Caco-2 (cell line): ENCODE results near the gene DRAM1. TPM values are rescaled to one million over a fixed set of nuclear protein-coding genes. Genes with fewer than 3 reads are reported as not detected.

Experiments used
- BruUV-seq: library from RNA; stranded (reverse); fragments of 400-500 nt; replicated peaks from 2 replicates; lab custom pipeline; 2021; lab: Mats Ljungman, UMichigan
- CTCF ChIA-PET: fragments of 300-600 bp; sonication (Branson Sonifier 250); formaldehyde crosslinking; loops from one replicate; lab custom pipeline; 2022; ENCODE audit warnings: antibody characterized with exemption; lab: Charles Lee
- POLR2A ChIA-PET: fragments of 300-600 bp; sonication (Branson Sonifier 250); formaldehyde crosslinking; loops from one replicate; lab custom pipeline; 2022; ENCODE audit warnings: antibody characterized with exemption; lab: Charles Lee
- DNase-seq, 2 experiments: peaks; one replicate each; pipeline versions ENCODE4 v3.0.0 to v3.0.0-alpha.2; 2020 to 2022
- H3K27me3 ChIP-seq: replicated peaks from 2 replicates; pipeline ENCODE4 v1.6.0; 2011; ENCODE audit warnings: low read length; ENCODE audit not compliant: control insufficient read depth, insufficient read depth
- H3K36me3 ChIP-seq: 2 replicates; pipeline ENCODE4 v1.5.1; 2011; ENCODE audit warnings: low read length; ENCODE audit not compliant: control insufficient read depth, insufficient read depth
- H3K4me1 ChIP-seq: fragments of 250-450 bp; sonication (Bioruptor Pico); 2 replicates; pipeline ENCODE4 v1.5.1; 2020; ENCODE audit warnings: mild to moderate bottlenecking
- H3K4me3 ChIP-seq: 2 replicates; pipeline ENCODE4 v1.5.1; 2011; ENCODE audit warnings: low read depth, mild to moderate bottlenecking, control low read depth, low read length
- H3K9me3 ChIP-seq: fragments of 250-450 bp; sonication (Bioruptor Pico); 2 replicates; pipeline ENCODE4 v1.5.1; 2020; ENCODE audit warnings: mild to moderate bottlenecking, moderate library complexity
- H3K27ac Mint-ChIP-seq: one replicate; pipeline ENCODE4 v1.8.0; 2022; ENCODE audit warnings: mixed read lengths; ENCODE audit not compliant: unreplicated experiment
- H3K27me3 Mint-ChIP-seq: one replicate; pipeline ENCODE4 v1.8.0; 2022; ENCODE audit warnings: mixed read lengths; ENCODE audit not compliant: insufficient read depth, unreplicated experiment
- H3K36me3 Mint-ChIP-seq: one replicate; pipeline ENCODE4 v1.8.0; 2022; ENCODE audit warnings: mild to moderate bottlenecking, mixed read lengths; ENCODE audit not compliant: insufficient read depth, unreplicated experiment
- H3K4me1 Mint-ChIP-seq: one replicate; pipeline ENCODE4 v1.8.0; 2022; ENCODE audit warnings: low read depth, mixed read lengths; ENCODE audit not compliant: unreplicated experiment
- H3K4me3 Mint-ChIP-seq: one replicate; pipeline ENCODE4 v1.8.0; 2022; ENCODE audit warnings: mild to moderate bottlenecking, moderate library complexity, mixed read lengths; ENCODE audit not compliant: unreplicated experiment
- H3K9me3 Mint-ChIP-seq: one replicate; pipeline ENCODE4 v1.8.0; 2022; ENCODE audit warnings: mixed read lengths; ENCODE audit not compliant: unreplicated experiment
- intact Hi-C: fragments of 100-400 bp; cut with micrococcal nuclease; formaldehyde crosslinking; loops from one replicate; pipeline ENCODE4 v1.10.0; 2022; ENCODE audit not compliant: unreplicated experiment
- total RNA-seq: library from RNA; stranded (reverse); gene quantifications from 2 replicates; pipeline ENCODE4 v1.2.3, GENCODE V29; 2022
- TF ChIP-seq, protein P1 (sequence below), 2 experiments: fragments of 200-600 bp in 1 of 2; IDR thresholded peaks; 1 replicate in 1 of 2; 2 replicates in 1 of 2; pipeline versions ENCODE4 v1.5.1 to v1.8.0; 2011 to 2022; ENCODE audit warnings: antibody characterized with exemption in 1 of 2, control low read depth in 1 of 2, inconsistent platforms in 1 of 2, low read depth in 1 of 2, low read length in 1 of 2, mild to moderate bottlenecking in 1 of 2, moderate library complexity in 1 of 2; ENCODE audit not compliant: insufficient read depth in 1 of 2, severe bottlenecking in 1 of 2, unreplicated experiment in 1 of 2

DRAM1 gene
- total RNA-seq, 1 experiment from 2014 or later, result 46.4 TPM

DNA sequence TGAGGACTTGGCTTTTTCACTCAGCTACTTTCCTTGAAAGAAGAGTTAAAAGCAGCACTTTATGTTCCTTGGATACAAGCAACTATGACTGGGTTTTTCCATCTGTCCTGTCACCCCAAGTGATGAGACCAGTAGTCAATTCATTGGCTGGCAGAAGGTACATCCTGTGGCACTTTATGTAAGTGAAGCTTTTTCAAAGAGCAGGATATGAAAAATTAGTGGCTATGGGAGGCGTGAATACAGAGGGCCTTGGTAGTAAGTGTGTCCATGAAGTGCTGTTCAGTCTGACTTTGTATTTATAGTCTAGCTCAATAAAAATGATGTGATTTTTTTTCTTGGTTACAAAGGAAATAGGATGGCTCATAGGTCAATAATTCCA is 68.8 kb downstream of the DRAM1 start:
- Mint-ChIP-seq H3K4me1 (peaks cover 11% of the 10 kb centered on the region), H3K27ac (no peak overlapping the region), H3K27me3 (no peaks in the 10 kb centered on the region), H3K9me3 (no peaks in the 10 kb centered on the region), H3K4me3 (no peak overlapping the region), H3K36me3 (no peaks in the 10 kb centered on the region)
- BruUV-seq, result no TSS peak
- no peak overlapping the region for H3K4me3 ChIP-seq
- no peak for DNase-seq
- TF ChIP-seq, protein P1, sequence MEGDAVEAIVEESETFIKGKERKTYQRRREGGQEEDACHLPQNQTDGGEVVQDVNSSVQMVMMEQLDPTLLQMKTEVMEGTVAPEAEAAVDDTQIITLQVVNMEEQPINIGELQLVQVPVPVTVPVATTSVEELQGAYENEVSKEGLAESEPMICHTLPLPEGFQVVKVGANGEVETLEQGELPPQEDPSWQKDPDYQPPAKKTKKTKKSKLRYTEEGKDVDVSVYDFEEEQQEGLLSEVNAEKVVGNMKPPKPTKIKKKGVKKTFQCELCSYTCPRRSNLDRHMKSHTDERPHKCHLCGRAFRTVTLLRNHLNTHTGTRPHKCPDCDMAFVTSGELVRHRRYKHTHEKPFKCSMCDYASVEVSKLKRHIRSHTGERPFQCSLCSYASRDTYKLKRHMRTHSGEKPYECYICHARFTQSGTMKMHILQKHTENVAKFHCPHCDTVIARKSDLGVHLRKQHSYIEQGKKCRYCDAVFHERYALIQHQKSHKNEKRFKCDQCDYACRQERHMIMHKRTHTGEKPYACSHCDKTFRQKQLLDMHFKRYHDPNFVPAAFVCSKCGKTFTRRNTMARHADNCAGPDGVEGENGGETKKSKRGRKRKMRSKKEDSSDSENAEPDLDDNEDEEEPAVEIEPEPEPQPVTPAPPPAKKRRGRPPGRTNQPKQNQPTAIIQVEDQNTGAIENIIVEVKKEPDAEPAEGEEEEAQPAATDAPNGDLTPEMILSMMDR (IDR thresholded peaks at IDR 0.05; ENCODE audit: insufficient read depth in 1 of 2, low read depth in 1 of 2, low read length in 1 of 2, severe bottlenecking in 1 of 2, unreplicated experiment in 1 of 2), result no peak
- H3K36me3 ChIP-seq, result no peaks in the 10 kb centered on the region
- ChIA-PET POLR2A (no interaction called here), CTCF (interaction anchor here (0.6 kb wide), 1 partner anchor 116 kb away, joined by 3 read pairs; no protein-coding TSS in a partner anchor)
- H3K27me3 ChIP-seq, result no peaks in the 10 kb centered on the region
- no peaks in the 10 kb centered on the region; the same call in 1 of the 2 replicates for H3K9me3 ChIP-seq
- peaks cover 18% of the 10 kb centered on the region for H3K4me1 ChIP-seq
- intact Hi-C loops, result loop anchor here (5.0 kb wide), 1 partner anchor 616 kb away; no protein-coding TSS in a partner anchor

DNA sequence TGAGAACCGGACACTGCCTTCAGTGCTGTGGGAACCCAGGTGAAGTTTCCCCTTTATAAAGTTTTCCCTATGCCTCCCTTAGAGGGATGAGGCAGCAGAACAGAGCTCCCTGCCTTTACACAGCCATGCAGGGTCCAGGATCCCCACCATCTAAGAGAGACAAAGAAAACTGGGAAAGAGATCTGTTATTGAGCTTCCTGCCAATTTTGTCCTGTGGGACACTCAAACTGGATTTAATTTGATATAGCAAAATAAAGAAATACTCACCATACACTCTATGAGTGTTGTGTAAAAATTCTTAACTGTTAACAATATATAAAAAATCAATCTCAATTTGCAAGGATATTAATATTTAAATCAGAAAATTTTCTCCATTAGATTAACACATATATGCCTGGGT is 69.9 kb downstream of the DRAM1 start:
- intact Hi-C loops, result loop anchor here (5.0 kb wide), 1 partner anchor 615 kb away; no protein-coding TSS in a partner anchor

DNA sequence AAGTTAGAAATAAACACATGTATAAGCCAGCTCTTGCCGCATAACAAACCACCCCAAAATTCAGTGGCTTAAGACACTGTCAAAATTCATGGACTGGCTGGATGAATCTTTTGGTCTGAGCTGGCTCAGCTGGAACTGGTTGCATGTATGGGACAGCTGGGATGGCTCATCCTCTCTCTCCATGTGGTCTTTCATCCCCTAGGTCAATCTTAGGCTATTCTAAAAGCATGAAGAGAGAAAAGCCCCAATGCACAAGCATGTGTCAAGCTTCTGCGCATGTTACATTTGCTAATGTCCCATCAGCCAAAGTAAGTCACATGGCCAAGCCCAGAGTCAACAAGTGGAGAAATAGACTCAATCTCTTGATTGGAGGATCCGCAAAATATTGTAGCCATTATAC is 71.0 kb downstream of the DRAM1 start:
- H3K36me3 ChIP-seq, result no peaks in the 10 kb centered on the region
- no peaks in the 10 kb centered on the region; the same call in 1 of the 2 replicates for H3K9me3 ChIP-seq
- Mint-ChIP-seq H3K4me3 (no peak overlapping the region), H3K4me1 (peaks cover 11% of the 10 kb centered on the region), H3K36me3 (no peaks in the 10 kb centered on the region), H3K9me3 (no peaks in the 10 kb centered on the region), H3K27ac (no peak overlapping the region), H3K27me3 (no peaks in the 10 kb centered on the region)
- intact Hi-C loops, result loop anchor here (5.0 kb wide), 1 partner anchor 614 kb away; no protein-coding TSS in a partner anchor
- TF ChIP-seq, protein P1 (IDR thresholded peaks at IDR 0.05; ENCODE audit: insufficient read depth in 1 of 2, low read depth in 1 of 2, low read length in 1 of 2, severe bottlenecking in 1 of 2, unreplicated experiment in 1 of 2), result no peak
- no peak overlapping the region for H3K4me3 ChIP-seq
- H3K27me3 ChIP-seq, result no peaks in the 10 kb centered on the region
- peaks cover 11% of the 10 kb centered on the region for H3K4me1 ChIP-seq
- DNase-seq, result no peak
- BruUV-seq, result no TSS peak
- ChIA-PET CTCF (no interaction called here), POLR2A (no interaction called here)

More for the DNA sequence above, 69.9 kb downstream of the DRAM1 start:
- BruUV-seq, result no TSS peak
- H3K27me3 ChIP-seq, result no peaks in the 10 kb centered on the region
- no peak overlapping the region for H3K27ac Mint-ChIP-seq
- H3K9me3 ChIP-seq, result no peaks in the 10 kb centered on the region; the same call in 1 of the 2 replicates
- H3K36me3 ChIP-seq, result no peaks in the 10 kb centered on the region
- no peaks in the 10 kb centered on the region for H3K9me3 Mint-ChIP-seq
- TF ChIP-seq, protein P1 (IDR thresholded peaks at IDR 0.05; ENCODE audit: insufficient read depth in 1 of 2, low read depth in 1 of 2, low read length in 1 of 2, severe bottlenecking in 1 of 2, unreplicated experiment in 1 of 2), result no peak
- no peak overlapping the region for H3K4me3 ChIP-seq
- H3K36me3 Mint-ChIP-seq, result no peaks in the 10 kb centered on the region
- H3K4me3 Mint-ChIP-seq, result no peak overlapping the region
- no peaks in the 10 kb centered on the region for H3K27me3 Mint-ChIP-seq
- ChIA-PET POLR2A (no interaction called here), CTCF (no interaction called here)
- H3K4me1 Mint-ChIP-seq, result peaks cover 11% of the 10 kb centered on the region
- H3K4me1 ChIP-seq, result peaks cover 11% of the 10 kb centered on the region
- DNase-seq, result no peak
